Stimulated activated CD8-positive, alpha-beta memory T cell treated with anti-CD3 and anti-CD28 coated beads, Interleukin-4, amount 100 ng/mL, for 1 hour (primary cell): ENCODE data around the gene NCR3LG1.
"Not testable (repeated sequence)": the region's sequence is repeated elsewhere in the genome, so short reads cannot be mapped to it uniquely, and the experiment has no call there.

Source experiments
- DNase-seq, 2 donors: peaks; one replicate each; pipeline ENCODE4 v3.0.0-alpha.2; 2020; ENCODE audit warnings: low read depth in 2 of 2, low spot score in 1 of 2

The NCR3LG1 gene

GRCh38 chr11:17410606-17411379, 59.2 kb downstream of the NCR3LG1 start:
- DNase-seq = no peak

GRCh38 chr11:17411418-17411817, 59.8 kb downstream of the NCR3LG1 start:
- DNase-seq = no peak

- no peak for DNase-seq
Measured at GRCh38 chr11:17412488-17413180, 61.0 kb downstream of the NCR3LG1 start.

- no peak for DNase-seq
Measured at GRCh38 chr11:17413414-17414316, 62.1 kb downstream of the NCR3LG1 start.

GRCh38 chr11:17414317-17414737, 62.7 kb downstream of the NCR3LG1 start:
- DNase-seq = no peak

- DNase-seq = no peak
Measured at GRCh38 chr11:17414992-17415391, 63.4 kb downstream of the NCR3LG1 start.

- DNase-seq = no peak
Measured at GRCh38 chr11:17415523-17416104, 64.0 kb downstream of the NCR3LG1 start.

- no peak for DNase-seq
Measured at GRCh38 chr11:17416492-17416891, 64.9 kb downstream of the NCR3LG1 start.

GRCh38 chr11:17418444-17419081, 67.0 kb downstream of the NCR3LG1 start:
- no peak for DNase-seq

GRCh38 chr11:17421781-17422180, 70.2 kb downstream of the NCR3LG1 start:
- no peak for DNase-seq

- DNase-seq = no peak
Measured at GRCh38 chr11:17423533-17424310, 72.1 kb downstream of the NCR3LG1 start.

GRCh38 chr11:17426233-17426632, 74.6 kb downstream of the NCR3LG1 start:
- not testable (repeated sequence) for DNase-seq
